Measurements from ENCODE around the gene ADM2. TPM values are rescaled to one million over a fixed set of nuclear protein-coding genes. Genes with fewer than 3 reads are reported as not detected.

The ADM2 gene
- total and polyA plus RNA-seq, 2 experiments from 2014 or later, result 4.1 to 5.1 TPM

DNA sequence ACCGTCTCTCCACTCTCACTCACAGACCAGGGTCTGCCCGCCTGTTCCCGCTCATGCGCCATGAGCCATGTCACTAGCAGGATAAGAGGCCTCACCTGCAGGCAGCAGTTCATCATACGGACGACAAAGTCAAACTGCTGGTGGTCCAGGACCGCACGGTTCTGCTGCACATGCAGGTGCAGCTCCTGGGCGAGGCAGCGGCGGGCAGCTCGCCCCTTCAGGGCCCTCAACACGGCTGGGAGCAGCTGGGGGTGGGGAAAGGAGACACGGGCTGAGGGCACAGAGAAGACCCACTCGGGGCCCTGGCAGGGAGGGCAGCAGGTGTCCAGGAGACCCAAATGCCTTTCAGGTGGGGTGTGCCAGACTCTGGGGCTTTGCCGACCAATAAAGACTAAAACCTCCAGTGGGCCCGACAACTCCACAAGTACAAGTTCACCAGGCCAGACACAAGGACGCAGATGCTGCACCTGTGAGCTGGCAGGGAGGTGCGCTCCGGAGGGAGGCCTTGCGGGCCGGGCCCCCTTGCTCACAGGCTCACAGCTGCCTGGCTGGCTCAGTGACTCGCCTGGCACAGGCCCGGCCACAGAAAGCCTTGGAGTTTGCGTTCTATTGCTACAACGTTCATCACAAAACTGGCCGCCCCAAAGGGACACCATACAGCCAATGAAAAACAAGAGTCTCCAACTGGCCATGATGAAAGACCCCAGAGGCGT lies 18.0 kb upstream of the ADM2 start:
- Histone ChIP-seq H2AFZ (no peak overlapping the region), H4K20me1 (ENCODE audit: insufficient read depth, poor library complexity, severe bottlenecking) (peaks cover 4% of the 10 kb centered on the region), H3K36me3 (replicated peaks; ENCODE audit: insufficient read depth, low read depth) (no peaks in the 10 kb centered on the region), H3K9me3 (ENCODE audit: low read depth) (no peaks in the 10 kb centered on the region), H3K4me3 (no peak overlapping the region), H3K4me1 (ENCODE audit: insufficient read depth) (no peaks in the 10 kb centered on the region), H3K9me2 (replicated peaks; ENCODE audit: insufficient read depth) (no peaks in the 10 kb centered on the region), H3K27me3 (no peaks in the 10 kb centered on the region), H3K79me2 (peaks cover under 1% of the 10 kb centered on the region), H3K27ac (no peak overlapping the region), H3K4me2 (no peak overlapping the region)
- 96% methylated on average over 28 of the region's 28 CpGs for WGBS (ENCODE audit: low lambda C conversion rate, missing lambda C conversion rate)
- no peak for DNase-seq (ENCODE audit: low spot score)
- TF ChIP-seq EZH2 (IDR thresholded peaks at IDR 0.05; ENCODE audit: borderline replicate concordance), result no peak
- TF ChIP-seq EZH2phosphoT487 (IDR thresholded peaks at IDR 0.05; ENCODE audit: low read depth, severe bottlenecking, unreplicated experiment), result no peak
- TF ChIP-seq, protein P1, sequence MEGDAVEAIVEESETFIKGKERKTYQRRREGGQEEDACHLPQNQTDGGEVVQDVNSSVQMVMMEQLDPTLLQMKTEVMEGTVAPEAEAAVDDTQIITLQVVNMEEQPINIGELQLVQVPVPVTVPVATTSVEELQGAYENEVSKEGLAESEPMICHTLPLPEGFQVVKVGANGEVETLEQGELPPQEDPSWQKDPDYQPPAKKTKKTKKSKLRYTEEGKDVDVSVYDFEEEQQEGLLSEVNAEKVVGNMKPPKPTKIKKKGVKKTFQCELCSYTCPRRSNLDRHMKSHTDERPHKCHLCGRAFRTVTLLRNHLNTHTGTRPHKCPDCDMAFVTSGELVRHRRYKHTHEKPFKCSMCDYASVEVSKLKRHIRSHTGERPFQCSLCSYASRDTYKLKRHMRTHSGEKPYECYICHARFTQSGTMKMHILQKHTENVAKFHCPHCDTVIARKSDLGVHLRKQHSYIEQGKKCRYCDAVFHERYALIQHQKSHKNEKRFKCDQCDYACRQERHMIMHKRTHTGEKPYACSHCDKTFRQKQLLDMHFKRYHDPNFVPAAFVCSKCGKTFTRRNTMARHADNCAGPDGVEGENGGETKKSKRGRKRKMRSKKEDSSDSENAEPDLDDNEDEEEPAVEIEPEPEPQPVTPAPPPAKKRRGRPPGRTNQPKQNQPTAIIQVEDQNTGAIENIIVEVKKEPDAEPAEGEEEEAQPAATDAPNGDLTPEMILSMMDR (IDR thresholded peaks at IDR 0.05; ENCODE audit: poor library complexity), result no peak

DNA sequence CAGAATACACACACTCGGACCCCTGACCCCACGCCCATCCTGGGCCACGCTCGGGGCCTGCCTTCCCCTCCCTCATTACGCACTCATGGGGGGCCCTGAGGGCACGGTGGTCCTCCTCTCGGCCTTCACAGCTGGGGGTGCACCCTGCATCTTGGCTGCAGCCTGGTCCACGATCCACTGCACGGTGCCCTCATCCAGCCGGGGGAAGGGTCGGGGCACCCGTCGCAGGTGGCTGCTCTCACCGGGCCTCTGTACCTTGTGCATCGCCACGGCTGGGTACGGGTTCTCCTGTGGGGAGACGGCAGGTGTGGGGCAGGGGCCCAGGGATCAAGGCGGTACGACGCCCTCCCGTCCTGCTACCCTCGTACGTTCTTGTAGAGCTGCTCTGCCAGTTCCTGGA lies 16.9 kb upstream of the ADM2 start:
- H3K36me3 ChIP-seq (replicated peaks; ENCODE audit: insufficient read depth, low read depth), result no peaks in the 10 kb centered on the region
- H3K27ac ChIP-seq, result no peak overlapping the region
- no peak overlapping the region for H3K4me3 ChIP-seq
- peaks cover 11% of the 10 kb centered on the region for H3K79me2 ChIP-seq
- TF ChIP-seq, protein P1 (IDR thresholded peaks at IDR 0.05; ENCODE audit: poor library complexity), result no peak
- no peak for TF ChIP-seq EZH2 (IDR thresholded peaks at IDR 0.05; ENCODE audit: borderline replicate concordance)
- TF ChIP-seq EZH2phosphoT487 (IDR thresholded peaks at IDR 0.05; ENCODE audit: low read depth, severe bottlenecking, unreplicated experiment), result no peak
- 95% methylated on average over 24 of the region's 24 CpGs for WGBS (ENCODE audit: low lambda C conversion rate, missing lambda C conversion rate)
- H3K4me1 ChIP-seq (ENCODE audit: insufficient read depth), result peaks cover 2% of the 10 kb centered on the region
- no peaks in the 10 kb centered on the region for H3K9me2 ChIP-seq (replicated peaks; ENCODE audit: insufficient read depth)
- H2AFZ ChIP-seq, result no peak overlapping the region
- no peaks in the 10 kb centered on the region for H3K27me3 ChIP-seq
- no peak for DNase-seq (ENCODE audit: low spot score)
- H3K4me2 ChIP-seq, result no peak overlapping the region
- H3K9me3 ChIP-seq (ENCODE audit: low read depth), result no peaks in the 10 kb centered on the region
- H4K20me1 ChIP-seq (ENCODE audit: insufficient read depth, poor library complexity, severe bottlenecking), result peaks cover 15% of the 10 kb centered on the region

DNA sequence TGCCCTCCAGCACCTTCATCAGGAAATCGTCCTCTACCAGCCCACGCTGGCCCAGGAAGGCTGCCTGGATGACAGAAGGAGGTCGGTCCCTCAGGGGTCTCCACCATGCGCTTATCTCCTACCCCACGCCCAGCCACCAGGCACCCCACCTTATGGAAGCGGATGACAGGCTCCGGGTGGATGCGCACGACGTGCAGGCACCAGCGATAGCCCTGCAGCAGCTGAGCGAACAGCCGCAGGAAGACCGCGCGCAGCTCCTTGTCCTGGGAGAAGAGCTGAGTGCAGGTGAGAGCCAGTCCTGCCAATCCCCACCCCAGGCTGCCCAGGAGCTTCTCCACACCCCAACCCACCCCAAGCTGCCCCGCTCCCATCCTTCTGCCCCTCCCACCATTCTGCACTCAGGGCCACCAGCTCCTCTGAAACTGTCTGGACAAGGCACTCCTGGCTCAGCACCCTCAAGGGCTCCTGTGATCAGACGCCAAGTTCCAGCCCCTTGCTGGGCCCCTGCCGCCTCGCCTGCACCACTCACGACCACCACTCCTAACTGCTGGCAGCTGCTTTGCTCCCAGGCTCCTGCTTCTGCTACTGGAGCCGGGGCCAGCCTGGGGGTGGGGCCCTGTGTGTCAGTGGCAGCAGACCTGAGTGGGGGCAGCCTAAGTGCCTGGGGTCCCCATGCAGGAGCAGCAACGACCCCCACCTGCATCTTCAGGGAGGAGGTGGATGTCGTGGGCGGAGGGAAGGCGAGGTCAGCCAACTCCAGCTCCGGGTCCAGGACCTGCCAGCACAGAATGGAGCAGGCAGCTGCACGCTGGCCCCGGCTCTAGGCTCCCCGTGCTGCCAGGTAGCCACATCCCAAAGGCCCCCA lies 16.0 kb upstream of the ADM2 start:
- H3K27ac ChIP-seq, result no peak overlapping the region
- WGBS (ENCODE audit: low lambda C conversion rate, missing lambda C conversion rate), result 98% methylated on average over 27 of the region's 30 CpGs
- no peak for TF ChIP-seq EZH2phosphoT487 (IDR thresholded peaks at IDR 0.05; ENCODE audit: low read depth, severe bottlenecking, unreplicated experiment)
- TF ChIP-seq, protein P1 (IDR thresholded peaks at IDR 0.05; ENCODE audit: poor library complexity), result no peak
- H3K4me2 ChIP-seq, result no peak overlapping the region
- peaks cover 10% of the 10 kb centered on the region for H3K4me1 ChIP-seq (ENCODE audit: insufficient read depth)
- no peaks in the 10 kb centered on the region for H3K9me3 ChIP-seq (ENCODE audit: low read depth)
- no peak overlapping the region for H3K4me3 ChIP-seq
- H4K20me1 ChIP-seq (ENCODE audit: insufficient read depth, poor library complexity, severe bottlenecking), result peaks cover 23% of the 10 kb centered on the region
- H3K9me2 ChIP-seq (replicated peaks; ENCODE audit: insufficient read depth), result no peaks in the 10 kb centered on the region
- no peak overlapping the region for H2AFZ ChIP-seq
- H3K27me3 ChIP-seq, result no peaks in the 10 kb centered on the region
- no peak for DNase-seq (ENCODE audit: low spot score)
- H3K36me3 ChIP-seq (replicated peaks; ENCODE audit: insufficient read depth, low read depth), result no peaks in the 10 kb centered on the region
- peaks cover 20% of the 10 kb centered on the region for H3K79me2 ChIP-seq

Data from hepatocyte (in vitro differentiated cells).